HepG2 (cell line): ENCODE measurements around the gene GPR179. TPM values are rescaled to one million over a fixed set of nuclear protein-coding genes. Genes with fewer than 3 reads are reported as not detected.

Source experiments
- ATAC-seq: fragments of 200-7000 bp; cut with Tn5 transposase; 3 replicates; pipeline ENCODE4 v1.9.1; 2020; ENCODE audit warnings: mild to moderate bottlenecking, moderate library complexity
- BruUV-seq: library from RNA; stranded (reverse); fragments of 400-500 nt; replicated peaks from 2 replicates; lab custom pipeline; 2021; lab: Mats Ljungman, UMichigan
- CTCF ChIA-PET: fragments of 300-600 bp; formaldehyde crosslinking; extraction: SDS; loops from one replicate; lab custom pipeline; 2021; ENCODE audit warnings: low total read pairs, inconsistent platforms, low intra/inter-chr PET ratio; lab: Yijun Ruan, JAX
- POLR2A ChIA-PET: fragments of 350-600 bp; sonication (Branson Sonifier 250); formaldehyde crosslinking; loops from one replicate; lab custom pipeline; 2020; ENCODE audit warnings: antibody characterized with exemption, inconsistent platforms; lab: Yijun Ruan, JAX
- DNase-seq: peaks from one replicate; pipeline ENCODE4 v3.0.0-alpha.2; 2015; ENCODE audit warnings: low spot score
- FAIRE-seq: peaks from 3 replicates; lab custom pipeline; 2011; peaks lifted over from hg19 to GRCh38; lab: Jason Lieb, UNC
- H2AFZ ChIP-seq: one replicate; pipeline ENCODE4 v1.6.1; 2011; ENCODE audit warnings: low read length, inconsistent platforms
- H3K27ac ChIP-seq: fragments of 300-600 bp; 3 replicates; pipeline ENCODE4 v1.8.0; 2011; ENCODE audit warnings: mixed run types, mild to moderate bottlenecking, mixed read lengths, low read length, inconsistent platforms; ENCODE audit not compliant: insufficient read depth; ENCODE audit errors: extremely low read length
- H3K27me3 ChIP-seq, 2 experiments: fragments of 200-600 bp in 1 of 2; 2 replicates in 1 of 2; 3 replicates in 1 of 2; pipeline versions ENCODE4 v1.6.0 to v1.8.0; 2011; ENCODE audit warnings: low read length in 2 of 2, mild to moderate bottlenecking in 2 of 2, moderate library complexity in 2 of 2, inconsistent platforms in 1 of 2; ENCODE audit not compliant: insufficient read depth in 2 of 2, control insufficient read depth in 1 of 2
- H3K36me3 ChIP-seq, 2 experiments: fragments of 200-600 bp in 1 of 2; replicated peaks in 1 of 2; 2 replicates in 1 of 2; 3 replicates in 1 of 2; pipeline versions ENCODE4 v1.5.1 to v1.8.0; 2011; ENCODE audit warnings: low read length in 2 of 2, inconsistent platforms in 1 of 2; ENCODE audit not compliant: insufficient read depth in 2 of 2, control insufficient read depth in 1 of 2
- H3K4me1 ChIP-seq: 2 replicates; pipeline ENCODE4 v1.5.1; 2012; ENCODE audit warnings: low read length, inconsistent platforms; ENCODE audit not compliant: insufficient read depth
- H3K4me2 ChIP-seq: 2 replicates; pipeline ENCODE4 v1.6.0; 2011; ENCODE audit warnings: low read depth, low read length, inconsistent platforms
- H3K4me3 ChIP-seq, 3 experiments: fragments of 200-600 bp in 1 of 3; sonication (generic), shearing (Covaris generic) in 1 of 3; replicated peaks in 1 of 3; 2 replicates each; pipeline ENCODE4 v1.5.1; 2011 to 2016; ENCODE audit warnings: low read length in 3 of 3, inconsistent platforms in 2 of 3, low read depth in 2 of 3, mild to moderate bottlenecking in 2 of 3, control low read depth in 1 of 3, mixed read lengths in 1 of 3; ENCODE audit not compliant: insufficient read depth in 1 of 3
- H3K79me2 ChIP-seq: one replicate; pipeline ENCODE4 v1.6.1; 2011; ENCODE audit warnings: low read length, inconsistent platforms; ENCODE audit not compliant: insufficient read depth
- H3K9ac ChIP-seq: 2 replicates; pipeline ENCODE4 v1.6.0; 2011; ENCODE audit warnings: mild to moderate bottlenecking, low read depth, low read length, inconsistent platforms; ENCODE audit not compliant: insufficient read depth
- H3K9me3 ChIP-seq: 2 replicates; pipeline ENCODE4 v1.5.1; 2012; ENCODE audit warnings: mild to moderate bottlenecking, low read length
- H4K20me1 ChIP-seq: 2 replicates; pipeline ENCODE4 v1.6.0; 2011; ENCODE audit warnings: inconsistent platforms, mild to moderate bottlenecking, low read length, moderate library complexity; ENCODE audit not compliant: insufficient read depth
- NONO ChIP-seq, 2 experiments: fragments of 450-650 bp in 1 of 2; sonication (generic) in 1 of 2; formaldehyde crosslinking in 1 of 2; IDR thresholded peaks in 1 of 2; conservative IDR thresholded peaks in 1 of 2; 2 replicates each; pipeline versions ENCODE4 v1.6.1 to v1.8.0; 2017 to 2022; ENCODE audit warnings: mild to moderate bottlenecking in 1 of 2, missing genetic modification reagents in 1 of 2, moderate library complexity in 1 of 2
- PLRG1 ChIP-seq: fragments of 450-650 bp; conservative IDR thresholded peaks from 2 replicates; pipeline ENCODE4 v1.6.1; 2016
- SATB2 ChIP-seq: sonication (generic); formaldehyde crosslinking; IDR thresholded peaks from 2 replicates; pipeline ENCODE4 v1.5.0; 2020; ENCODE audit warnings: missing genetic modification reagents
- TEAD2 ChIP-seq: sonication (generic); formaldehyde crosslinking; IDR thresholded peaks from 2 replicates; pipeline ENCODE4 v1.9.0; 2021; ENCODE audit warnings: missing genetic modification reagents
- ZBTB38 ChIP-seq: sonication (generic); formaldehyde crosslinking; IDR thresholded peaks from 2 replicates; pipeline ENCODE4 v1.5.1; 2020; ENCODE audit warnings: mild to moderate bottlenecking, missing genetic modification reagents
- WGBS: methylation state at CpG from one replicate; pipeline ENCODE4 v1.1.6; 2017; ENCODE audit warnings: low lambda C conversion rate; 5-methylcytosine and 5-hydroxymethylcytosine counted together
- in situ Hi-C: cut with HindIII; loops from 2 replicates; pipeline ENCODE4 v1.10.0; 2017; ENCODE audit warnings: low pct_unique_long_range_greater_than_20kb; ENCODE audit not compliant: extremely low pct_ligation_motif_present
- intact Hi-C: fragments of 100-400 bp; cut with micrococcal nuclease; formaldehyde crosslinking; loops from one replicate; pipeline ENCODE4 v1.10.0; 2022; ENCODE audit not compliant: unreplicated experiment
- polyA plus RNA-seq, 8 experiments: library from polyadenylated mRNA; depleted of rRNA in 3 of 8; stranded (reverse) in 7 of 8; unstranded in 1 of 8; fragments of >200 nt; fragmentation: Illumina TruSeq in 4 of 8; extraction: Trizol in 4 of 8; gene quantifications; 2 replicates each; pipeline versions ENCODE4 v1.2.1 to v1.2.3, GENCODE V29; 2011 to 2016; ENCODE audit warnings: low read depth in 4 of 8, missing spikeins in 1 of 8, mixed read lengths in 1 of 8; ENCODE audit not compliant: insufficient read depth in 1 of 8
- total RNA-seq, 5 experiments: library from RNA; depleted of rRNA; stranded (reverse); fragments of >200 nt; fragmentation: Illumina TruSeq; extraction: Trizol; gene quantifications; 2 replicates each; pipeline ENCODE4 v1.2.3, GENCODE V29; 2016; ENCODE audit warnings: low read depth in 1 of 5
- TF ChIP-seq, protein P1 (sequence below): sonication (generic); formaldehyde crosslinking; IDR thresholded peaks from 2 replicates; pipeline ENCODE4 v1.4.0; 2020; ENCODE audit warnings: missing genetic modification reagents
- TF ChIP-seq, protein P2 (sequence below): sonication (generic); formaldehyde crosslinking; IDR thresholded peaks from 2 replicates; pipeline ENCODE4 v1.5.0; 2020; ENCODE audit warnings: missing genetic modification reagents, mild to moderate bottlenecking, borderline replicate concordance
- TF ChIP-seq, protein P3 (sequence below): sonication (generic); formaldehyde crosslinking; IDR thresholded peaks from 2 replicates; pipeline ENCODE4 v1.4.0; 2020; ENCODE audit warnings: missing genetic modification reagents
- TF ChIP-seq, protein P4 (sequence below), 2 experiments: sonication (generic) in 1 of 2; formaldehyde crosslinking in 1 of 2; IDR thresholded peaks; 2 replicates each; pipeline versions ENCODE4 v1.6.1 to v1.9.0; 2014 to 2022; ENCODE audit warnings: antibody characterized with exemption in 1 of 2, borderline replicate concordance in 1 of 2, inconsistent platforms in 1 of 2, low read depth in 1 of 2, missing genetic modification reagents in 1 of 2

The GPR179 gene
- total and polyA plus RNA-seq, 2 of the 13 experiments (the other 11 are each of a cell fraction or from before 2014, with no cell fraction given): 0.03 TPM; not detected in 1

DNA sequence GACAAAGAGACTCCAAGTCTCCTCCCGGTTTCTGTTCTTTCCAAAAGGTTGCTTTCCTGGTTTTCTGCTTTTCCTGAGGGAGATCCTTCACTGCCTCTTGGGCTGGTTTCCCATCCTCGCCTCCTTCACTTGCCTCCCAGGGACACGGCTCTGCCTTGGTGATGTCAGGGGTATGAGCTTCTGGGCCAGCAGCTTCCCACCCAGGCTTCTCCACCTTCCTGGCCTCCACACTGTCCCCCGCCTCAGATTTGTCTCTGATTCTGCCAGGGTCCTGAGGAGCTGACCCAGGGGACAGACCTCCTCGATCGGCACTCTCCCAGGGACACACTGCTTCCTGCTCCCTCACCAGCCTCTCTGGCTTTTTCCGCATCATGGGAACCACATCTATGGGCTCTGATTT, 14.5 kb downstream of the GPR179 start (continued):
- TF ChIP-seq, protein P1, sequence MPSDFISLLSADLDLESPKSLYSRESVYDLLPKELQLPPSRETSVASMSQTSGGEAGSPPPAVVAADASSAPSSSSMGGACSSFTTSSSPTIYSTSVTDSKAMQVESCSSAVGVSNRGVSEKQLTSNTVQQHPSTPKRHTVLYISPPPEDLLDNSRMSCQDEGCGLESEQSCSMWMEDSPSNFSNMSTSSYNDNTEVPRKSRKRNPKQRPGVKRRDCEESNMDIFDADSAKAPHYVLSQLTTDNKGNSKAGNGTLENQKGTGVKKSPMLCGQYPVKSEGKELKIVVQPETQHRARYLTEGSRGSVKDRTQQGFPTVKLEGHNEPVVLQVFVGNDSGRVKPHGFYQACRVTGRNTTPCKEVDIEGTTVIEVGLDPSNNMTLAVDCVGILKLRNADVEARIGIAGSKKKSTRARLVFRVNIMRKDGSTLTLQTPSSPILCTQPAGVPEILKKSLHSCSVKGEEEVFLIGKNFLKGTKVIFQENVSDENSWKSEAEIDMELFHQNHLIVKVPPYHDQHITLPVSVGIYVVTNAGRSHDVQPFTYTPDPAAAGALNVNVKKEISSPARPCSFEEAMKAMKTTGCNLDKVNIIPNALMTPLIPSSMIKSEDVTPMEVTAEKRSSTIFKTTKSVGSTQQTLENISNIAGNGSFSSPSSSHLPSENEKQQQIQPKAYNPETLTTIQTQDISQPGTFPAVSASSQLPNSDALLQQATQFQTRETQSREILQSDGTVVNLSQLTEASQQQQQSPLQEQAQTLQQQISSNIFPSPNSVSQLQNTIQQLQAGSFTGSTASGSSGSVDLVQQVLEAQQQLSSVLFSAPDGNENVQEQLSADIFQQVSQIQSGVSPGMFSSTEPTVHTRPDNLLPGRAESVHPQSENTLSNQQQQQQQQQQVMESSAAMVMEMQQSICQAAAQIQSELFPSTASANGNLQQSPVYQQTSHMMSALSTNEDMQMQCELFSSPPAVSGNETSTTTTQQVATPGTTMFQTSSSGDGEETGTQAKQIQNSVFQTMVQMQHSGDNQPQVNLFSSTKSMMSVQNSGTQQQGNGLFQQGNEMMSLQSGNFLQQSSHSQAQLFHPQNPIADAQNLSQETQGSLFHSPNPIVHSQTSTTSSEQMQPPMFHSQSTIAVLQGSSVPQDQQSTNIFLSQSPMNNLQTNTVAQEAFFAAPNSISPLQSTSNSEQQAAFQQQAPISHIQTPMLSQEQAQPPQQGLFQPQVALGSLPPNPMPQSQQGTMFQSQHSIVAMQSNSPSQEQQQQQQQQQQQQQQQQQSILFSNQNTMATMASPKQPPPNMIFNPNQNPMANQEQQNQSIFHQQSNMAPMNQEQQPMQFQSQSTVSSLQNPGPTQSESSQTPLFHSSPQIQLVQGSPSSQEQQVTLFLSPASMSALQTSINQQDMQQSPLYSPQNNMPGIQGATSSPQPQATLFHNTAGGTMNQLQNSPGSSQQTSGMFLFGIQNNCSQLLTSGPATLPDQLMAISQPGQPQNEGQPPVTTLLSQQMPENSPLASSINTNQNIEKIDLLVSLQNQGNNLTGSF: no peak
- TF ChIP-seq ZBTB38: no peak
- TF ChIP-seq SATB2 (CRISPR knock-in tag): no peak
- TF ChIP-seq, protein P2, sequence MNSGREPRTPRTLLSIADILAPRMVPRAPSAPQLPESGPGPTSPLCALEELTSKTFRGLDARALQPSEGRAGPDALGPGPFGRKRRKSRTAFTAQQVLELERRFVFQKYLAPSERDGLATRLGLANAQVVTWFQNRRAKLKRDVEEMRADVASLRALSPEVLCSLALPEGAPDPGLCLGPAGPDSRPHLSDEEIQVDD: no peak
- TF ChIP-seq, protein P3, sequence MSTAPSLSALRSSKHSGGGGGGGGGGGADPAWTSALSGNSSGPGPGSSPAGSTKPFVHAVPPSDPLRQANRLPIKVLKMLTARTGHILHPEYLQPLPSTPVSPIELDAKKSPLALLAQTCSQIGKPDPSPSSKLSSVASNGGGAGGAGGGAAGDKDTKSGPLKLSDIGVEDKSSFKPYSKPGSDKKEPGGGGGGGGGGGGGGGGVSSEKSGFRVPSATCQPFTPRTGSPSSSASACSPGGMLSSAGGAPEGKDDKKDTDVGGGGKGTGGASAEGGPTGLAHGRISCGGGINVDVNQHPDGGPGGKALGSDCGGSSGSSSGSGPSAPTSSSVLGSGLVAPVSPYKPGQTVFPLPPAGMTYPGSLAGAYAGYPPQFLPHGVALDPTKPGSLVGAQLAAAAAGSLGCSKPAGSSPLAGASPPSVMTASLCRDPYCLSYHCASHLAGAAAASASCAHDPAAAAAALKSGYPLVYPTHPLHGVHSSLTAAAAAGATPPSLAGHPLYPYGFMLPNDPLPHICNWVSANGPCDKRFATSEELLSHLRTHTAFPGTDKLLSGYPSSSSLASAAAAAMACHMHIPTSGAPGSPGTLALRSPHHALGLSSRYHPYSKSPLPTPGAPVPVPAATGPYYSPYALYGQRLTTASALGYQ: no peak

DNA sequence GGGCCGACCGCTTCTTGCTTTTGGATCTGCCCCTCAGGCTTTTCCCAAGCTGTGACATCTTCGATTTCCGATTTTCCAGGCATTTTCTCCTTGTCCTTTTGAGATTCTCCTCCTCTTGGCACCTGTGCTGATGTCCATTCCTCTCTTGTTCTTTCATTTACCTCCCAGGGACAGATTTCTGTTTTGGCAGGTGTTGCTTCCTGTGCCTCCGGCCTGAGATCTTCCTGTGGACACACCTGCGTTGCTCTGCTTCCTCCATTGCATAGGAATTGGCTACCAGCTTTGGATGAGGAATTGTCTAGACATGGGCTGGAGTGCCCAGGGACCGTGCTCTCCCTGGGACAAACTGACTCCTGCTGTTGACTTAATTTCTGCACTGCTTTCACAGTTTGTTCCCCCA, 15.1 kb downstream of the GPR179 start:
- Histone ChIP-seq H3K9ac (no peak overlapping the region), H3K4me3 (no peak overlapping the region), H3K27ac (no peak overlapping the region), H3K27me3 (peaks cover 23 to 52% of the 10 kb centered on the region in 2 experiments), H4K20me1 (no peaks in the 10 kb centered on the region), H2AFZ (no peak overlapping the region), H3K9me3 (no peaks in the 10 kb centered on the region), H3K4me1 (peaks cover 15% of the 10 kb centered on the region), H3K4me2 (no peak overlapping the region), H3K79me2 (no peaks in the 10 kb centered on the region), H3K36me3 (peaks cover 3 to 4% of the 10 kb centered on the region in 2 experiments; a peak in 3 of 5 replicates)
- ChIA-PET CTCF (no interaction called here), POLR2A (interaction anchor here (1.7 to 2.2 kb wide), 2 partner anchors 11 to 23 kb away, joined by 3 to 4 read pairs; partner anchors contain the start of gene SOCS7)
- no peak for ATAC-seq
- in situ Hi-C loops (no loop called here), intact Hi-C loops (no loop called here)
- DNase-seq: no peak
- FAIRE-seq: no peak
- 62% methylated on average over 7 of the region's 7 CpGs for WGBS
- no TSS peak for BruUV-seq
- TF ChIP-seq TEAD2 (CRISPR knock-in tag) (no peak), NONO (IDR thresholded peaks at IDR 0.05) (no peak), NONO (CRISPR knock-in tag; conservative IDR thresholded peaks at IDR 0.05) (no peak), PLRG1 (no peak)
- TF ChIP-seq, protein P4, sequence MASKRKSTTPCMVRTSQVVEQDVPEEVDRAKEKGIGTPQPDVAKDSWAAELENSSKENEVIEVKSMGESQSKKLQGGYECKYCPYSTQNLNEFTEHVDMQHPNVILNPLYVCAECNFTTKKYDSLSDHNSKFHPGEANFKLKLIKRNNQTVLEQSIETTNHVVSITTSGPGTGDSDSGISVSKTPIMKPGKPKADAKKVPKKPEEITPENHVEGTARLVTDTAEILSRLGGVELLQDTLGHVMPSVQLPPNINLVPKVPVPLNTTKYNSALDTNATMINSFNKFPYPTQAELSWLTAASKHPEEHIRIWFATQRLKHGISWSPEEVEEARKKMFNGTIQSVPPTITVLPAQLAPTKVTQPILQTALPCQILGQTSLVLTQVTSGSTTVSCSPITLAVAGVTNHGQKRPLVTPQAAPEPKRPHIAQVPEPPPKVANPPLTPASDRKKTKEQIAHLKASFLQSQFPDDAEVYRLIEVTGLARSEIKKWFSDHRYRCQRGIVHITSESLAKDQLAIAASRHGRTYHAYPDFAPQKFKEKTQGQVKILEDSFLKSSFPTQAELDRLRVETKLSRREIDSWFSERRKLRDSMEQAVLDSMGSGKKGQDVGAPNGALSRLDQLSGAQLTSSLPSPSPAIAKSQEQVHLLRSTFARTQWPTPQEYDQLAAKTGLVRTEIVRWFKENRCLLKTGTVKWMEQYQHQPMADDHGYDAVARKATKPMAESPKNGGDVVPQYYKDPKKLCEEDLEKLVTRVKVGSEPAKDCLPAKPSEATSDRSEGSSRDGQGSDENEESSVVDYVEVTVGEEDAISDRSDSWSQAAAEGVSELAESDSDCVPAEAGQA (IDR thresholded peaks at IDR 0.05; ENCODE audit: low read depth): no peak
- TF ChIP-seq, protein P4 (CRISPR knock-in tag; IDR thresholded peaks at IDR 0.05; ENCODE audit: borderline replicate concordance): no peak
